ENCODE measurements around the gene ASXL3.

ASXL3 gene

GRCh38 chr18:33600846-33601245 is 22.8 kb downstream of the ASXL3 start:
- no peaks in the 10 kb centered on the region for H3K9me3 ChIP-seq (ENCODE audit: low read length)
- H3K4me1 ChIP-seq (ENCODE audit: insufficient read depth, low read length, severe bottlenecking) = no peaks in the 10 kb centered on the region
- no peak overlapping the region for H3K4me3 ChIP-seq (ENCODE audit: low read depth, low read length, poor library complexity, severe bottlenecking)
- no peaks in the 10 kb centered on the region for H3K36me3 ChIP-seq (ENCODE audit: insufficient read depth, low read length)
- no peak overlapping the region for H3K9ac ChIP-seq (ENCODE audit: low read length)
- H2AFZ ChIP-seq (ENCODE audit: low read length) = no peak overlapping the region
- no peaks in the 10 kb centered on the region for H4K20me1 ChIP-seq (ENCODE audit: insufficient read depth, low read length)
- H3K79me2 ChIP-seq (ENCODE audit: insufficient read depth, low read length) = no peaks in the 10 kb centered on the region
- no peaks in the 10 kb centered on the region for H3K27me3 ChIP-seq (ENCODE audit: insufficient read depth, low read length)
- H3F3A ChIP-seq (ENCODE audit: insufficient read depth, low read length) = no peaks in the 10 kb centered on the region
- H3K9me2 ChIP-seq (ENCODE audit: low read depth, low read length) = no peaks in the 10 kb centered on the region
- TF ChIP-seq EZH2 (IDR thresholded peaks at IDR 0.05; ENCODE audit: borderline replicate concordance, low read length) = no peak
- TF ChIP-seq CTCF (IDR thresholded peaks at IDR 0.05; ENCODE audit: low read length) = no peak
- no peak overlapping the region for H3K27ac ChIP-seq (ENCODE audit: low read depth, low read length, poor library complexity, severe bottlenecking)
- H3K4me2 ChIP-seq (ENCODE audit: low read length) = no peak overlapping the region

GRCh38 chr18:33603454-33603853 is 25.4 kb downstream of the ASXL3 start:
- H3K9ac ChIP-seq (ENCODE audit: low read length) = no peak overlapping the region
- no peaks in the 10 kb centered on the region for H3K4me1 ChIP-seq (ENCODE audit: insufficient read depth, low read length, severe bottlenecking)
- no peak overlapping the region for H2AFZ ChIP-seq (ENCODE audit: low read length)
- no peak for TF ChIP-seq CTCF (IDR thresholded peaks at IDR 0.05; ENCODE audit: low read length)
- no peak overlapping the region for H3K27ac ChIP-seq (ENCODE audit: low read depth, low read length, poor library complexity, severe bottlenecking)
- H3K79me2 ChIP-seq (ENCODE audit: insufficient read depth, low read length) = no peaks in the 10 kb centered on the region
- no peak overlapping the region for H3K4me3 ChIP-seq (ENCODE audit: low read depth, low read length, poor library complexity, severe bottlenecking)
- no peak overlapping the region for H3K4me2 ChIP-seq (ENCODE audit: low read length)
- H3K27me3 ChIP-seq (ENCODE audit: insufficient read depth, low read length) = no peaks in the 10 kb centered on the region
- no peaks in the 10 kb centered on the region for H4K20me1 ChIP-seq (ENCODE audit: insufficient read depth, low read length)
- H3K9me3 ChIP-seq (ENCODE audit: low read length) = no peaks in the 10 kb centered on the region
- no peaks in the 10 kb centered on the region for H3K9me2 ChIP-seq (ENCODE audit: low read depth, low read length)
- H3K36me3 ChIP-seq (ENCODE audit: insufficient read depth, low read length) = no peaks in the 10 kb centered on the region
- no peaks in the 10 kb centered on the region for H3F3A ChIP-seq (ENCODE audit: insufficient read depth, low read length)

- Histone ChIP-seq H3F3A (ENCODE audit: insufficient read depth, low read length) (no peaks in the 10 kb centered on the region), H3K79me2 (ENCODE audit: insufficient read depth, low read length) (no peaks in the 10 kb centered on the region), H3K9me2 (ENCODE audit: low read depth, low read length) (no peaks in the 10 kb centered on the region), H2AFZ (ENCODE audit: low read length) (no peak overlapping the region), H3K36me3 (ENCODE audit: insufficient read depth, low read length) (no peaks in the 10 kb centered on the region), H3K27me3 (ENCODE audit: insufficient read depth, low read length) (no peaks in the 10 kb centered on the region), H3K27ac (ENCODE audit: low read depth, low read length, poor library complexity, severe bottlenecking) (no peak overlapping the region), H3K4me3 (ENCODE audit: low read depth, low read length, poor library complexity, severe bottlenecking) (no peak overlapping the region), H3K9me3 (ENCODE audit: low read length) (no peaks in the 10 kb centered on the region), H4K20me1 (ENCODE audit: insufficient read depth, low read length) (no peaks in the 10 kb centered on the region), H3K9ac (ENCODE audit: low read length) (no peak overlapping the region), H3K4me1 (ENCODE audit: insufficient read depth, low read length, severe bottlenecking) (no peaks in the 10 kb centered on the region), H3K4me2 (ENCODE audit: low read length) (no peak overlapping the region)
- no peak for TF ChIP-seq CTCF (IDR thresholded peaks at IDR 0.05; ENCODE audit: low read length)
- no peak for TF ChIP-seq EZH2 (IDR thresholded peaks at IDR 0.05; ENCODE audit: borderline replicate concordance, low read length)
Measured at GRCh38 chr18:33605250-33605649, 27.2 kb downstream of the ASXL3 start.

All from OCI-LY1 (cell line).